Esophagus muscularis mucosa (tissue), 4 donors: ENCODE results near the gene UBAC1. TPM values are rescaled to one million over a fixed set of nuclear protein-coding genes. Genes with fewer than 3 reads are reported as not detected.

Experiments
- DNase-seq: peaks from one replicate; pipeline ENCODE4 v3.0.0-alpha.2; 2017; ENCODE audit errors: extremely low spot score
- H3K27ac ChIP-seq, 4 donors: fragments of 200-600 bp; sonication (generic); replicated peaks in 1 of 4; 1 replicate in 3 of 4; 2 replicates in 1 of 4; pipeline ENCODE4 v1.5.1; 2016 to 2019; ENCODE audit warnings: mild to moderate bottlenecking in 1 of 4
- H3K27me3 ChIP-seq, 4 donors: fragments of 200-600 bp; sonication (generic); one replicate each; pipeline versions ENCODE4 v1.5.1 to v1.6.0; 2016 to 2019
- H3K36me3 ChIP-seq, 4 donors: fragments of 200-600 bp; sonication (generic); one replicate each; pipeline ENCODE4 v1.5.1; 2016 to 2019
- H3K4me1 ChIP-seq, 4 donors: fragments of 200-600 bp; sonication (generic); one replicate each; pipeline ENCODE4 v1.5.1; 2016 to 2019
- H3K4me3 ChIP-seq, 4 donors: fragments of 200-600 bp; sonication (generic); 1 replicate in 2 of 4; 2 replicates in 2 of 4; pipeline ENCODE4 v1.5.1; 2016 to 2019; ENCODE audit warnings: mild to moderate bottlenecking in 4 of 4, moderate library complexity in 1 of 4
- H3K9me3 ChIP-seq, 4 donors: fragments of 200-600 bp; sonication (generic); 1 replicate in 3 of 4; 2 replicates in 1 of 4; pipeline ENCODE4 v1.5.1; 2016 to 2019
- CTCF ChIP-seq, 3 experiments: fragments of 200-600 bp in 2 of 3; fragments of 450-650 bp in 1 of 3; sonication (generic) in 2 of 3; IDR thresholded peaks; one replicate each; pipeline ENCODE4 v1.5.1; 2017 to 2019; ENCODE audit warnings: antibody characterized with exemption in 3 of 3, mild to moderate bottlenecking in 2 of 3, moderate library complexity in 1 of 3
- EP300 ChIP-seq: sonication (generic); formaldehyde crosslinking; IDR thresholded peaks from one replicate; pipeline ENCODE4 v1.6.1; 2017; ENCODE audit warnings: antibody characterized with exemption
- POLR2A ChIP-seq: fragments of 450-650 bp; IDR thresholded peaks from one replicate; pipeline ENCODE4 v1.6.1; 2017; ENCODE audit warnings: antibody characterized with exemption, moderate library complexity, mild to moderate bottlenecking, low read depth
- POLR2AphosphoS5 ChIP-seq, 2 donors: sonication (generic); formaldehyde crosslinking; IDR thresholded peaks; one replicate each; pipeline ENCODE4 v1.6.1; 2017; ENCODE audit warnings: antibody characterized with exemption in 2 of 2
- WGBS: methylation state at CpG from one replicate; pipeline ENCODE4 v1.1.5; 2018; 5-methylcytosine and 5-hydroxymethylcytosine counted together
- intact Hi-C: fragments of 100-400 bp; cut with DNase I; formaldehyde crosslinking; loops from one replicate; pipeline ENCODE4 v1.15.1; 2023
- total RNA-seq, 4 donors: library from RNA; depleted of rRNA; stranded (reverse); fragments of >200 nt; gene quantifications; one replicate each; pipeline versions ENCODE4 v1.1.0 to v1.2.1, GENCODE V29; 2016

UBAC1 gene
- total RNA-seq, 4 donors from 2014 or later: 61.6 to 77.2 (median 67.3) TPM

GRCh38 chr9:135957431-135957830 lies 3.7 kb downstream of the UBAC1 start:
- intact Hi-C loops: loop anchor here (10.0 kb wide), 1 partner anchor 93 kb away; no protein-coding TSS in a partner anchor
- peaks cover 14 to 32% (median 25%) of the 10 kb centered on the region in 4 donors for H3K36me3 ChIP-seq
- no peaks in the 10 kb centered on the region for H3K9me3 ChIP-seq
- TF ChIP-seq POLR2AphosphoS5 (IDR thresholded peaks at IDR 0.05) (no peak), POLR2A (no peak), EP300 (no peak), CTCF (IDR thresholded peaks at IDR 0.05) (no peak)
- no peak overlapping the region for H3K27ac ChIP-seq
- DNase-seq: no peak
- no peaks in the 10 kb centered on the region for H3K27me3 ChIP-seq
- no peak overlapping the region for H3K4me3 ChIP-seq
- 87% methylated on average over 8 of the region's 9 CpGs for WGBS
- H3K4me1 ChIP-seq: peaks cover 27 to 52% (median 38%) of the 10 kb centered on the region in 4 donors

GRCh38 chr9:135956802-135957174 lies 4.4 kb downstream of the UBAC1 start:
- no peak overlapping the region for H3K4me3 ChIP-seq
- intact Hi-C loops: loop anchor here (10.0 kb wide), 1 partner anchor 92 kb away; no protein-coding TSS in a partner anchor
- no peak overlapping the region for H3K27ac ChIP-seq
- 87% methylated on average over 7 of the region's 8 CpGs for WGBS
- no peak for TF ChIP-seq POLR2AphosphoS5 (IDR thresholded peaks at IDR 0.05)
- no peak for TF ChIP-seq POLR2A
- TF ChIP-seq CTCF (IDR thresholded peaks at IDR 0.05): no peak
- no peak for TF ChIP-seq EP300
- no peak for DNase-seq
- peaks cover 21 to 38% (median 31%) of the 10 kb centered on the region in 4 donors for H3K36me3 ChIP-seq
- H3K4me1 ChIP-seq: peaks cover 26 to 51% (median 37%) of the 10 kb centered on the region in 4 donors
- no peaks in the 10 kb centered on the region for H3K27me3 ChIP-seq
- H3K9me3 ChIP-seq: no peaks in the 10 kb centered on the region

GRCh38 chr9:135955934-135956801 lies 5.0 kb downstream of the UBAC1 start:
- peaks cover 21 to 44% (median 37%) of the 10 kb centered on the region in 4 donors for H3K36me3 ChIP-seq
- no peaks in the 10 kb centered on the region for H3K27me3 ChIP-seq
- H3K4me1 ChIP-seq: peaks cover 21 to 46% (median 34%) of the 10 kb centered on the region in 4 donors
- DNase-seq: no peak
- no peak for TF ChIP-seq EP300
- TF ChIP-seq POLR2A: no peak
- no peak for TF ChIP-seq CTCF (IDR thresholded peaks at IDR 0.05)
- no peak for TF ChIP-seq POLR2AphosphoS5 (IDR thresholded peaks at IDR 0.05)
- intact Hi-C loops: loop anchor here (10.0 kb wide), 1 partner anchor 91 kb away; no protein-coding TSS in a partner anchor
- H3K4me3 ChIP-seq: no peak overlapping the region
- 82% methylated on average over 23 of the region's 32 CpGs for WGBS
- no peaks in the 10 kb centered on the region for H3K9me3 ChIP-seq
- H3K27ac ChIP-seq: no peak overlapping the region

- Histone ChIP-seq H3K36me3 (peaks cover 30 to 79% (median 71%) of the 10 kb centered on the region in 4 donors), H3K27me3 (no peaks in the 10 kb centered on the region), H3K4me3 (no peak overlapping the region), H3K27ac (no peak overlapping the region), H3K9me3 (no peaks in the 10 kb centered on the region), H3K4me1 (peaks cover 0 to 17% (median 10%) of the 10 kb centered on the region in 4 donors)
- whole genome bisulfite sequencing: 93% methylated on average over 22 of the region's 22 CpGs
- no peak for DNase-seq
- intact Hi-C loops: loop anchor here (10.0 kb wide), 1 partner anchor 88 kb away; no protein-coding TSS in a partner anchor
- TF ChIP-seq POLR2A: no peak
- TF ChIP-seq POLR2AphosphoS5 (IDR thresholded peaks at IDR 0.05): no peak
- no peak for TF ChIP-seq EP300
- no peak for TF ChIP-seq CTCF (IDR thresholded peaks at IDR 0.05)
These were observed 8.4 kb downstream of the UBAC1 start for GRCh38 chr9:135952664-135953206.
